GM12878 (cell line): ENCODE results near the gene FADS3. TPM values are rescaled to one million over a fixed set of nuclear protein-coding genes. Genes with fewer than 3 reads are reported as not detected.

Source experiments
- ATAC-seq: fragments of 200-7000 bp; cut with Tn5 transposase; 3 replicates; pipeline ENCODE4 v1.9.1; 2020; ENCODE audit warnings: mild to moderate bottlenecking, moderate library complexity
- BruUV-seq: library from RNA; stranded (reverse); fragments of 400-500 nt; replicated peaks from 2 replicates; lab custom pipeline; 2021; lab: Mats Ljungman, UMichigan
- CTCF ChIA-PET: fragments of 300-600 bp; sonication (Branson Sonifier 250); formaldehyde crosslinking; extraction: SDS; loops from one replicate; lab custom pipeline; 2021; ENCODE audit warnings: inconsistent platforms; lab: Yijun Ruan, JAX
- POLR2A ChIA-PET: fragments of 350-600 bp; formaldehyde crosslinking; extraction: SDS; loops from one replicate; lab custom pipeline; 2021; ENCODE audit warnings: inconsistent platforms; lab: Charles Lee
- RAD21 ChIA-PET: fragments of 300-600 bp; sonication (Branson Sonifier 250); formaldehyde crosslinking; loops from one replicate; lab custom pipeline; 2023; ENCODE audit warnings: antibody characterized with exemption; ENCODE audit not compliant: unreplicated experiment; lab: Charles Lee
- SMC1A ChIA-PET: fragments of 300-600 bp; sonication (Branson Sonifier 250); formaldehyde crosslinking; loops from one replicate; lab custom pipeline; 2023; ENCODE audit not compliant: unreplicated experiment, uncharacterized antibody; lab: Charles Lee
- DNase-seq: peaks from one replicate; pipeline ENCODE4 v3.0.0-alpha.2; 2011; ENCODE audit warnings: low read depth, low spot score
- FAIRE-seq: peaks from 3 replicates; lab custom pipeline; 2011; peaks lifted over from hg19 to GRCh38; lab: Jason Lieb, UNC
- H2AFZ ChIP-seq: 2 replicates; pipeline ENCODE4 v1.6.0; 2011; ENCODE audit warnings: low read depth, low read length, control low read depth; ENCODE audit not compliant: control insufficient read depth
- H3K27ac ChIP-seq: 2 replicates; pipeline ENCODE4 v1.5.1; 2011; ENCODE audit warnings: control low read depth; ENCODE audit not compliant: control insufficient read depth, insufficient read depth
- H3K27me3 ChIP-seq, 2 experiments: replicated peaks in 1 of 2; 2 replicates each; pipeline versions ENCODE4 v1.6.0 to v1.6.1; 2011; ENCODE audit warnings: low read length in 1 of 2; ENCODE audit not compliant: control insufficient read depth in 2 of 2, insufficient read depth in 2 of 2
- H3K36me3 ChIP-seq, 2 experiments: 2 replicates each; pipeline ENCODE4 v1.5.1; 2011; ENCODE audit warnings: low read length in 1 of 2; ENCODE audit not compliant: control insufficient read depth in 2 of 2, insufficient read depth in 2 of 2
- H3K4me1 ChIP-seq: 2 replicates; pipeline ENCODE4 v1.6.1; 2011; ENCODE audit warnings: mild to moderate bottlenecking, low read length, moderate library complexity, mixed read lengths; ENCODE audit not compliant: control insufficient read depth, insufficient read depth
- H3K4me2 ChIP-seq: 2 replicates; pipeline ENCODE4 v1.6.0; 2011; ENCODE audit warnings: control low read depth; ENCODE audit not compliant: control insufficient read depth, insufficient read depth
- H3K4me3 ChIP-seq: fragments of 200-600 bp; sonication (generic); 2 replicates; pipeline ENCODE4 v1.5.1; 2016
- H3K79me2 ChIP-seq: 2 replicates; pipeline ENCODE4 v1.6.0; 2011; ENCODE audit warnings: low read length; ENCODE audit not compliant: control insufficient read depth, insufficient read depth
- H3K9ac ChIP-seq: 2 replicates; pipeline ENCODE4 v1.8.0; 2011; ENCODE audit warnings: low read length, control low read depth, mixed read lengths; ENCODE audit not compliant: control insufficient read depth, insufficient read depth
- H3K9me3 ChIP-seq: replicated peaks from 3 replicates; pipeline ENCODE4 v1.5.1; 2011; ENCODE audit warnings: mild to moderate bottlenecking, low read length; ENCODE audit not compliant: control insufficient read depth, insufficient read depth
- H4K20me1 ChIP-seq: 2 replicates; pipeline ENCODE4 v1.6.0; 2011; ENCODE audit not compliant: control insufficient read depth, insufficient read depth
- CBFB ChIP-seq: IDR thresholded peaks from 2 replicates; pipeline ENCODE4 v1.6.1; 2016; ENCODE audit warnings: antibody characterized with exemption, low read depth
- HDAC2 ChIP-seq: fragments of 200-600 bp; sonication (generic); IDR thresholded peaks from 2 replicates; pipeline ENCODE4 v1.6.1; 2017
- JUNB ChIP-seq: IDR thresholded peaks from 2 replicates; pipeline ENCODE4 v1.6.1; 2016; ENCODE audit warnings: antibody characterized with exemption, mild to moderate bottlenecking
- WRNIP1 ChIP-seq: IDR thresholded peaks from 2 replicates; pipeline ENCODE4 v1.6.1; 2011; ENCODE audit warnings: low read depth, low read length, improper control_type of control experiment, borderline replicate concordance
- WGBS: methylation state at CpG from one replicate; pipeline ENCODE4 v1.1.6; 2016; ENCODE audit warnings: low lambda C conversion rate; ENCODE audit not compliant: insufficient replicate concordance, insufficient coverage; ENCODE audit errors: missing lambda C conversion rate; 5-methylcytosine and 5-hydroxymethylcytosine counted together
- in situ Hi-C: fragments of 300-500 bp; cut with MboI; formaldehyde crosslinking; loops from 9 replicates; pipeline ENCODE4 v1.14.3; 2018; ENCODE audit warnings: mixed read lengths
- intact Hi-C: fragments of 100-400 bp; cut with micrococcal nuclease; formaldehyde crosslinking; loops from one replicate; pipeline ENCODE4 v1.14.2; 2022; ENCODE audit not compliant: unreplicated experiment
- polyA plus RNA-seq, 11 experiments: library from polyadenylated mRNA; depleted of rRNA in 4 of 11; unstranded in 6 of 11; stranded (reverse) in 5 of 11; fragments of >200 nt; fragmentation: Nextera tagmentation in 4 of 11; fragmentation: Illumina TruSeq in 1 of 11; extraction: Ambion mirVana in 4 of 11; extraction: Trizol in 1 of 11; gene quantifications; 1 replicate in 1 of 11; 2 replicates in 10 of 11; pipeline versions ENCODE4 v1.2.1 to v1.2.3, GENCODE V29; 2011 to 2016; ENCODE audit warnings: inconsistent platforms in 2 of 11, missing spikeins in 2 of 11, low read depth in 1 of 11
- total RNA-seq, 4 experiments: library from RNA; depleted of rRNA in 3 of 4; stranded (reverse); fragments of >200 nt in 3 of 4; fragmentation: Illumina TruSeq in 1 of 4; extraction: Trizol in 1 of 4; gene quantifications; 2 replicates each; pipeline versions ENCODE4 v1.2.1 to v1.2.3, GENCODE V29; 2013 to 2021
- TF ChIP-seq, protein P1 (sequence below): fragments of 450-650 bp; IDR thresholded peaks from 2 replicates; pipeline ENCODE4 v1.6.1; 2017; ENCODE audit warnings: mild to moderate bottlenecking, low read depth, inconsistent platforms; ENCODE audit not compliant: poor library complexity, severe bottlenecking

Gene FADS3
- total and polyA plus RNA-seq, 10 of the 15 experiments (the other 5 are each of a cell fraction or from before 2014, with no cell fraction given), result 0.23 to 8.1 (median 4.2) TPM

DNA sequence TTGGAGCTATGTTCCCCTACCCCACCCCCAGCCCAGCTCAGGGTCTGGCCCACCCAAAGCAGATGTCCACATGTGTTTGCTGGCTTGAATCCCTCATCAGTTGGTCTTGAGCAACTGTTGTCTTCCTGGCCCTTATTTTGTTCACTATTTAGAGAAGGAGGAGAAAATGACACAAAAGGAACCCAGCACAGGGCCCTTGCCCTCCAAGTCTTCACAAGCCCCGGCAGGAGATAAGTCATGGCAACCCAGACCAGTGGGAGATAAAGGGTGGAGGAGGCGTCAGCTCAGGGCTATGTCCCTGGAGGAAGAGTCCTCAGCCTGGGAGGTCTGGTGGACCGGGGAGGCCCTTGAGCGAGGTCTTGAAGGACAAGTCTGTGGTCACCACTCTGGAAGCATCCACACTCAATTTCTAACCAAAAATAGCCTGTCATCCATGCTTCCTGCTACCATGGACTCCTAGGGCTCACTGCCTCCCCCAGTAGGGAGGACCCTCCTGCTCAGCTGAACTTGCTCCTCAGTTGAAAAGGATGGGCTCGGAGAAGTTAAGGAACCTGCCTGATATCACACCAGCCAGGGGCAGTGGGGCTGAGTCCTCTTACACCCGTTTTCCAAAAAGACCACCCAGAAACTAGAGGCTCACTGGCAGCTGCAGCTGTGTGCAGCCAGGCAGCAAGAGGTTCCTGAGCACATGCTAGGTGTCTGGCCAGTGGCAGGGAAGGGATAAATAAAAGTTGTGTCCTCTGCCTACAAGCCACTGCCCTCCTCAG lies 27.8 kb upstream of the FADS3 start:
- Histone ChIP-seq H3K4me2 (no peak overlapping the region), H3K4me3 (no peak overlapping the region), H3K9ac (no peak overlapping the region), H3K4me1 (no peaks in the 10 kb centered on the region), H4K20me1 (no peaks in the 10 kb centered on the region), H3K36me3 (no peaks in the 10 kb centered on the region), H3K9me3 (no peaks in the 10 kb centered on the region), H3K79me2 (no peaks in the 10 kb centered on the region), H3K27me3 (peaks cover 6 to 9% of the 10 kb centered on the region in 2 experiments; a peak in 3 of 4 replicates), H3K27ac (no peak overlapping the region), H2AFZ (no peak overlapping the region)
- FAIRE-seq (no peak), DNase-seq (no peak), ATAC-seq (no peak)
- ChIA-PET CTCF (interaction anchor here (1.0 kb wide), 1 partner anchor 20 kb away, joined by 3 read pairs; no protein-coding TSS in a partner anchor), POLR2A (no interaction called here), RAD21 (interaction anchor here (0.6 kb wide), 1 partner anchor 536 kb away, joined by 3 read pairs; no protein-coding TSS in a partner anchor), SMC1A (no interaction called here)
- 10% methylated on average over 6 of the region's 6 CpGs for WGBS
- TF ChIP-seq, protein P1, sequence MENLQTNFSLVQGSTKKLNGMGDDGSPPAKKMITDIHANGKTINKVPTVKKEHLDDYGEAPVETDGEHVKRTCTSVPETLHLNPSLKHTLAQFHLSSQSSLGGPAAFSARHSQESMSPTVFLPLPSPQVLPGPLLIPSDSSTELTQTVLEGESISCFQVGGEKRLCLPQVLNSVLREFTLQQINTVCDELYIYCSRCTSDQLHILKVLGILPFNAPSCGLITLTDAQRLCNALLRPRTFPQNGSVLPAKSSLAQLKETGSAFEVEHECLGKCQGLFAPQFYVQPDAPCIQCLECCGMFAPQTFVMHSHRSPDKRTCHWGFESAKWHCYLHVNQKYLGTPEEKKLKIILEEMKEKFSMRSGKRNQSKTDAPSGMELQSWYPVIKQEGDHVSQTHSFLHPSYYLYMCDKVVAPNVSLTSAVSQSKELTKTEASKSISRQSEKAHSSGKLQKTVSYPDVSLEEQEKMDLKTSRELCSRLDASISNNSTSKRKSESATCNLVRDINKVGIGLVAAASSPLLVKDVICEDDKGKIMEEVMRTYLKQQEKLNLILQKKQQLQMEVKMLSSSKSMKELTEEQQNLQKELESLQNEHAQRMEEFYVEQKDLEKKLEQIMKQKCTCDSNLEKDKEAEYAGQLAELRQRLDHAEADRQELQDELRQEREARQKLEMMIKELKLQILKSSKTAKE, result no peak
- no peak for TF ChIP-seq CBFB
- TF ChIP-seq HDAC2, result no peak
- TF ChIP-seq JUNB, result no peak
- no peak for TF ChIP-seq WRNIP1
- BruUV-seq, result no TSS peak
- intact Hi-C loops, result no loop called here
- in situ Hi-C loops, result no loop called here
